ENCODE data around the gene RNF213.

RNF213 gene

DNA sequence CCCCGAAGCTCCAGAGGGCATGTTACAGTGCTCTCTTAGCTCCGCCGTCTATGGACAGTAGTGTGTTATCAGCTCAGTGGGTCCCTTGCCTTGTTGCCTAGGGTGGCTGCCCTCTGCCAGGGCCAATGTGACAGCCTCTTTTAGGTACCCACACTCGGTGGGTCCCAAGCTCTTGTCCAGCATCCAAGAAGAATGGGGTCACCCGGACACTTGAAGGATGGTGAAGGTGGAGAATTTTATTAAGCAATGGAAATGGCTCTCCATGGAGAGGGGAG is 57.0 kb downstream of the RNF213 start:
- DNase-seq (ENCODE audit: low spot score) = no peak
- TF ChIP-seq, protein P1, sequence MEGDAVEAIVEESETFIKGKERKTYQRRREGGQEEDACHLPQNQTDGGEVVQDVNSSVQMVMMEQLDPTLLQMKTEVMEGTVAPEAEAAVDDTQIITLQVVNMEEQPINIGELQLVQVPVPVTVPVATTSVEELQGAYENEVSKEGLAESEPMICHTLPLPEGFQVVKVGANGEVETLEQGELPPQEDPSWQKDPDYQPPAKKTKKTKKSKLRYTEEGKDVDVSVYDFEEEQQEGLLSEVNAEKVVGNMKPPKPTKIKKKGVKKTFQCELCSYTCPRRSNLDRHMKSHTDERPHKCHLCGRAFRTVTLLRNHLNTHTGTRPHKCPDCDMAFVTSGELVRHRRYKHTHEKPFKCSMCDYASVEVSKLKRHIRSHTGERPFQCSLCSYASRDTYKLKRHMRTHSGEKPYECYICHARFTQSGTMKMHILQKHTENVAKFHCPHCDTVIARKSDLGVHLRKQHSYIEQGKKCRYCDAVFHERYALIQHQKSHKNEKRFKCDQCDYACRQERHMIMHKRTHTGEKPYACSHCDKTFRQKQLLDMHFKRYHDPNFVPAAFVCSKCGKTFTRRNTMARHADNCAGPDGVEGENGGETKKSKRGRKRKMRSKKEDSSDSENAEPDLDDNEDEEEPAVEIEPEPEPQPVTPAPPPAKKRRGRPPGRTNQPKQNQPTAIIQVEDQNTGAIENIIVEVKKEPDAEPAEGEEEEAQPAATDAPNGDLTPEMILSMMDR (IDR thresholded peaks at IDR 0.05; ENCODE audit: extremely low read depth, missing control alignments) = no peak

DNA sequence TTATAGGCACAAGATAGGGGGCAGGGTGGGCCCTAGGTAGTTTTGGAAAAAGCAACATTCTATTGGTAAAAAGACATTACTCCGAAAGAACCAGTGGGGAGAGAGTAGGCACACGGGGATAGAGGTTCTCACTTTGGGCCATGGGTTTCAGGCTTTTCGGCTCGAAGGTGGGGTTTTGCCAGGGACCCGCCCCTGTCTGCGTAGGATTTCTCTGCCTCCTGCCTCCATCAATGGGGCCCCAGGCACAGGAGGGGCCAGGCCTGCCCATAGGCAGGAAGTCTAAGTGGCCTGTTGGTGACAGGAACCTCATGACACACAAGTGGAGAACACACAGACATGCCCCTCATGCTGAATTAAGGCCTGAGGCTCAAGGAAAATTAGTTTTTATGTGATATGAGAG is 57.5 kb downstream of the RNF213 start:
- TF ChIP-seq, protein P1 (IDR thresholded peaks at IDR 0.05; ENCODE audit: extremely low read depth, missing control alignments) = no peak
- no peak for DNase-seq (ENCODE audit: low spot score)

DNA sequence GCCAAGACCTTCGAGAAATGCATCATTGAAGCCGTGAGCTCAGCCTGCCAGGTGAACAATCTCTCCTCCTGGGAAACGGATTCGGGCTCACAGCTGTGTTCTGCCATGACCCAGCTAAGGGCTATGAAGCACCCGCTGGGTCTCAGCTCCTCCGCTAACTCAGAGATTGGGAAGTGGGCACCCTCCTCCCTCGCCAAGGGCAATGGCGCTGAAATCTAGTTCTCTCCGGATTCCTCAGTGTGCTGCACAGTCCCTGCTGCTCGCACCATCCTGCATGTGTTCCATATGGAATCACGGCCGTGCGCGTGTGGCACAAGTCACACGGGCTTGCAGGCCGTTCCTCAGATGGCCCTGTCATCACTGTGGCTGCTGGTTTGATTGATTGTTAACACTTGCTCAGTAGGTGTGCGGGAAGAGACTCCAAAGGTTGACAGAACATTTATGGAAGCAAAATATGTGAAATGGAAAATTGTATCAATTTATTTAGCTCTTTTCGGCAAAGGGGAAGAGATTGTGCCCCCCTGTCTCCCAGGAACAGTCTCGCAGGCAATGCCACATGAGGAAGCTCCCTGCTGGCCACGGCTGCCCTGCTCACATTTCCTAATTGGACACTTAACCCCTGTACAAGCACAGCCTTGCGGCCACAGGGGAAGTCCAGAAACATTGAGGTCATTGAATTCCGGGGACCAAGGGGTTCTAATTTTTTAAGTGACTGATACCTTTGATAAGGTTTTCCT is 58.8 kb downstream of the RNF213 start:
- DNase-seq (ENCODE audit: low spot score) = no peak

DNA sequence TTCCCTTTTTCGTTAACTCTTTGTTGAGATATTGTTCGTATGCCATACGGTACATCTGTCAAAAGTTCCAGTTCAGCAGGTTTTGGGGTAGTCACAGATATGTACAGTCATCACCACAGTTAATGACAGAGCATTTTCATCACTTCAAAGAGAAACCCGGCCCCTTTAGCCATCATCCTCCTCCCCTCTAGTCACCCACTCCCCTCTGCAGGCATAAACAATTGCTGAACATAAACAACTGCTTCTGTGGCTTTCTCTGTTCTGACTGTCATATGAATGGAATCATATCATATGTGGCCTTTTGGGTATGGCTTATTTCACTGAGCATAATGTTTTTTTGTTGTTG is 59.3 kb downstream of the RNF213 start:
- no peak for DNase-seq (ENCODE audit: low spot score)
- TF ChIP-seq, protein P1 (IDR thresholded peaks at IDR 0.05; ENCODE audit: extremely low read depth, missing control alignments) = no peak

More for the DNA sequence above, 58.8 kb downstream of the RNF213 start:
- TF ChIP-seq, protein P1 (IDR thresholded peaks at IDR 0.05; ENCODE audit: extremely low read depth, missing control alignments) = no peak

DNA sequence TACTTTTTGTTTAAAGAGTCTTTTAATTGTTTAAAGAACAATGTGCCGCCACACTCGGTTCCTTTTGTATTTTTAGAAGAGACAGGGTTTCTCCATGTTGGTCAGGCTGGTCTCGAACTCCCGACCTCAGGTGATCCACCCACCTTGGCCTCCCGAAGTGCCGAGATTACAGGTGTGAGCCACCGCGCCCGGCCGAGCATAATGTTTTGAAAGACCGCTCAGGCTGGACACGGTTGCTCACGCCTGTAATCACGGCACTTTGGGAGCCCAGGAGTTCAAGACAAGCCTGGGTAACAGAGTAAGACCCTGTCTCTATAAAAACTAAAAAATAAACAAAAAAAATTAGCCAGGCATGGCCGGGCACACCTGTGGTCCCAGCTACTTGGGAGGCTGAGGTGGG is 59.8 kb downstream of the RNF213 start:
- DNase-seq (ENCODE audit: low spot score) = no peak
- TF ChIP-seq, protein P1 (IDR thresholded peaks at IDR 0.05; ENCODE audit: extremely low read depth, missing control alignments) = no peak

DNA sequence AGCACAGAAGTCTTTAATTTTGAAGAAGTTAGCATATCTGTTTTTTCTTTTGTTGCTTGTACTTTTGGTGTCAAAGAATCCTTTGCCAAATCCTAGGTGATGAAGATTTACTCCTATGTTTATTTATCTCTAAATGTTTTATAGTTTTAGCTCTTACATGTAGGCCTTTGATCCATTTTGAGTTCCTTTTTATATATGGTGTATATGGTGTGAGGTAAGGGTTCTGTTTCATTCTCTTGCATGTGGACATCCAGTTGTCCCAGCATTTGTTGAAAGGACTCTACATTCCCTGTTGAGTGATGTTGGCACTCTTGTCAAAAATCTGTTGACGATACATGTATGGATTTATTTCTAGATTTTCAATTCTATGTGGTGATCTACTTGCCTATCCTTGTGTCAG is 62.2 kb downstream of the RNF213 start:
- TF ChIP-seq, protein P1 (IDR thresholded peaks at IDR 0.05; ENCODE audit: extremely low read depth, missing control alignments) = no peak
- no peak for DNase-seq (ENCODE audit: low spot score)

DNA sequence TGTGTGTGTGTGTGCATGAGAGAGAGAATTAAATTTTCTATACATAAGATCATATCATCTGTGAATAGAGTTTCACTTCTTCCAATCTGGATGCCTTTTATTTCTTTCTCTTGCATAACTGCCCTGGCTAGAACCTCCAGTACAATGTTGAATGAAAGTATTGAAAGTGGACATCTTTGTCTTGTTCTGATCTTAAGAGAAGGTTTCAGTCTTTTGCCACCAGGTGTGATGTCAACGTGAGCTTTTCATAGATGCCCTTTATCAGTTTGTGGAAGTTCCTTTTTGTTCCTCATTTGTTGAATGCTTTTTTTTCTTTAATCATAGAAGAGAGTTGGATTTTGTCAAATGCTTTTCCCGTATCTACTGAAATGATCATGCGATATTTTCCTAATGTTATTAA is 63.3 kb downstream of the RNF213 start:
- DNase-seq (ENCODE audit: low spot score) = no peak
- TF ChIP-seq, protein P1 (IDR thresholded peaks at IDR 0.05; ENCODE audit: extremely low read depth, missing control alignments) = no peak

Measured in GM20000 (cell line).